B cell (primary cell): ENCODE data around the gene TJP3. TPM values are rescaled to one million over a fixed set of nuclear protein-coding genes. Genes with fewer than 3 reads are reported as not detected.

Source experiments
- ATAC-seq: fragments of 200-7000 bp; cut with Tn5 transposase; one replicate; pipeline ENCODE4 v1.10.0; 2021; ENCODE audit warnings: low read depth, mild to moderate bottlenecking, moderate number of reproducible peaks, moderate library complexity
- CTCF ChIA-PET: fragments of 350-600 bp; sonication (Branson Sonifier 250); formaldehyde crosslinking; loops from one replicate; lab custom pipeline; 2021; ENCODE audit warnings: antibody characterized with exemption, inconsistent platforms; lab: Charles Lee
- POLR2A ChIA-PET: fragments of 350-600 bp; sonication (Branson Sonifier 250); formaldehyde crosslinking; loops from one replicate; lab custom pipeline; 2021; ENCODE audit warnings: antibody characterized with exemption; lab: Charles Lee
- DNase-seq: peaks from one replicate; pipeline ENCODE4 v3.0.0; 2013
- H2AFZ ChIP-seq: 2 replicates; pipeline ENCODE4 v1.6.1; 2012; ENCODE audit warnings: mild to moderate bottlenecking, low read depth, low read length; ENCODE audit not compliant: insufficient read depth, poor library complexity, severe bottlenecking
- H3K27ac ChIP-seq, 2 donors: 1 replicate in 1 of 2; 2 replicates in 1 of 2; pipeline ENCODE4 v1.5.1; 2012 to 2013; ENCODE audit warnings: low read length in 2 of 2, mild to moderate bottlenecking in 2 of 2, moderate library complexity in 1 of 2
- H3K27me3 ChIP-seq, 4 experiments: fragments of 200-600 bp in 1 of 4; sonication (generic) in 1 of 4; replicated peaks in 1 of 4; 1 replicate in 2 of 4; 2 replicates in 2 of 4; pipeline versions ENCODE4 v1.6.1 to v1.7.0; 2013 to 2016; ENCODE audit warnings: low read length in 3 of 4, mild to moderate bottlenecking in 2 of 4, mixed read lengths in 1 of 4, moderate library complexity in 1 of 4; ENCODE audit not compliant: insufficient read depth in 4 of 4, control insufficient read depth in 3 of 4; ENCODE audit errors: control extremely low read depth in 1 of 4
- H3K36me3 ChIP-seq, 2 experiments: replicated peaks in 1 of 2; 1 replicate in 1 of 2; 2 replicates in 1 of 2; pipeline versions ENCODE4 v1.6.1 to v1.7.1; 2013; ENCODE audit warnings: low read length in 1 of 2; ENCODE audit not compliant: insufficient read depth in 2 of 2, control insufficient read depth in 1 of 2; ENCODE audit errors: control extremely low read depth in 1 of 2, extremely low read depth in 1 of 2
- H3K4me1 ChIP-seq, 2 donors: fragments of 200-600 bp in 1 of 2; sonication (generic) in 1 of 2; 1 replicate in 1 of 2; 2 replicates in 1 of 2; pipeline versions ENCODE4 v1.5.1 to v1.6.1; 2013 to 2017; ENCODE audit warnings: low read length in 2 of 2; ENCODE audit not compliant: control insufficient read depth in 2 of 2, insufficient read depth in 2 of 2
- H3K4me2 ChIP-seq: replicated peaks from 2 replicates; pipeline ENCODE3; 2012; ENCODE audit warnings: mild to moderate bottlenecking, low read depth, low read length; ENCODE audit not compliant: poor library complexity, severe bottlenecking
- H3K4me3 ChIP-seq, 5 experiments: fragments of 200-600 bp in 1 of 5; sonication (generic) in 1 of 5; 1 replicate in 3 of 5; 2 replicates in 2 of 5; pipeline versions ENCODE4 v1.5.1 to v1.7.0; 2011 to 2016; ENCODE audit warnings: low read length in 4 of 5, mild to moderate bottlenecking in 4 of 5, low read depth in 2 of 5, control low read depth in 1 of 5, moderate library complexity in 1 of 5; ENCODE audit not compliant: insufficient read depth in 1 of 5; ENCODE audit errors: control extremely low read depth in 1 of 5, extremely low read depth in 1 of 5
- H3K79me2 ChIP-seq: fragments of 200-600 bp; sonication (generic); one replicate; pipeline ENCODE4 v1.6.0; 2016; ENCODE audit warnings: low read length; ENCODE audit not compliant: control insufficient read depth, insufficient read depth
- H3K9ac ChIP-seq: fragments of 200-600 bp; sonication (generic); 2 replicates; pipeline ENCODE4 v1.6.1; 2017; ENCODE audit warnings: mild to moderate bottlenecking, low read length, moderate library complexity
- H3K9me3 ChIP-seq, 3 donors: one replicate each; pipeline versions ENCODE4 v1.6.1 to v1.7.1; 2013; ENCODE audit warnings: low read length in 2 of 3; ENCODE audit not compliant: control insufficient read depth in 2 of 3, insufficient read depth in 1 of 3; ENCODE audit errors: control extremely low read depth in 1 of 3
- H4K20me1 ChIP-seq: 2 replicates; pipeline ENCODE4 v1.6.0; 2012; ENCODE audit warnings: mild to moderate bottlenecking, low read length; ENCODE audit not compliant: insufficient read depth, control insufficient read depth, poor library complexity, severe bottlenecking
- H3K27ac Mint-ChIP-seq: one replicate; pipeline ENCODE4 v1.8.0; 2021; ENCODE audit warnings: mixed read lengths
- H3K27me3 Mint-ChIP-seq: one replicate; pipeline ENCODE4 v1.8.0; 2021; ENCODE audit warnings: mixed read lengths
- H3K4me1 Mint-ChIP-seq: one replicate; pipeline ENCODE4 v1.8.0; 2021; ENCODE audit warnings: mixed read lengths
- H3K4me3 Mint-ChIP-seq: one replicate; pipeline ENCODE4 v1.8.0; 2021; ENCODE audit warnings: mixed read lengths
- H3K9me3 Mint-ChIP-seq: one replicate; pipeline ENCODE4 v1.8.0; 2022; ENCODE audit warnings: mixed read lengths; ENCODE audit not compliant: insufficient read depth
- CTCF ChIP-seq: fragments of 200-600 bp; IDR thresholded peaks from one replicate; pipeline ENCODE4 v1.8.0; 2022; ENCODE audit warnings: antibody characterized with exemption, mild to moderate bottlenecking
- EZH2 ChIP-seq: IDR thresholded peaks from 2 replicates; pipeline ENCODE4 v1.6.1; 2012; ENCODE audit warnings: borderline replicate concordance, low read depth, mild to moderate bottlenecking, moderate library complexity, low read length; ENCODE audit not compliant: insufficient read depth, poor library complexity, severe bottlenecking
- WGBS: methylation state at CpG from one replicate; pipeline ENCODE4 v1.1.5; 2013; ENCODE audit warnings: missing lambda C conversion rate; ENCODE audit not compliant: insufficient coverage; 5-methylcytosine and 5-hydroxymethylcytosine counted together
- intact Hi-C: fragments of 100-400 bp; cut with micrococcal nuclease; formaldehyde crosslinking; loops from one replicate; pipeline ENCODE4 v1.10.0; 2022
- polyA plus RNA-seq: library from polyadenylated mRNA; depleted of rRNA; stranded (reverse); fragments of >200 nt; gene quantifications from 2 replicates; pipeline ENCODE4 v1.2.3, GENCODE V29; 2012
- total RNA-seq, 2 donors: library from RNA; stranded (reverse); fragments of 120-200 nt in 1 of 2; gene quantifications; 1 replicate in 1 of 2; 2 replicates in 1 of 2; pipeline versions ENCODE4 v1.2.3 to v1.2.4, GENCODE V29; 2013 to 2022

Gene TJP3
- total and polyA plus RNA-seq, 2 donors (not counting 1 experiment from before 2014, with no cell fraction given): 2.1 to 2.9 TPM

GRCh38 chr19:3669082-3669946 is 38.9 kb upstream of the TJP3 start:
- TF ChIP-seq EZH2: no peak
- no peak for TF ChIP-seq CTCF
- no peak for DNase-seq
- H3K36me3 ChIP-seq: peaks cover 0 to 4% of the 10 kb centered on the region in 2 experiments
- peaks cover 0 to 19% (median 5%) of the 10 kb centered on the region in 4 experiments for H3K27me3 ChIP-seq
- H3K4me3 Mint-ChIP-seq: no peak overlapping the region
- CTCF ChIA-PET: interaction anchor here (5.1 kb wide), 1 partner anchor 34 kb away, joined by 110 read pairs; the partner anchor contains the start of genes PIP5K1C and TJP3
- H3K4me2 ChIP-seq: no peak overlapping the region
- no peak overlapping the region for H2AFZ ChIP-seq
- no peak overlapping the region for H3K27ac ChIP-seq
- no peak for ATAC-seq
- H4K20me1 ChIP-seq: peaks cover 77% of the 10 kb centered on the region
- intact Hi-C loops: loop anchor here (5.0 kb wide), 1 partner anchor 153 kb away; no protein-coding TSS in a partner anchor
- no peaks in the 10 kb centered on the region for H3K27me3 Mint-ChIP-seq
- peaks cover 58% of the 10 kb centered on the region for H3K79me2 ChIP-seq
- POLR2A ChIA-PET: no interaction called here
- H3K4me1 ChIP-seq: peaks cover 37 to 41% of the 10 kb centered on the region in 2 donors
- H3K9me3 ChIP-seq: peaks cover 0 to 3% (median 0%) of the 10 kb centered on the region in 3 donors
- peaks cover 48% of the 10 kb centered on the region for H3K4me1 Mint-ChIP-seq
- no peak overlapping the region for H3K27ac Mint-ChIP-seq
- H3K9ac ChIP-seq: no peak overlapping the region
- H3K4me3 ChIP-seq: no peak overlapping the region
- no peaks in the 10 kb centered on the region for H3K9me3 Mint-ChIP-seq
- 92% methylated on average over 36 of the region's 39 CpGs for WGBS
